AG10803 (cell line): ENCODE data around the gene SLC37A4.
A peak's percentile ranks its signal among the peaks of the same experiment; 100 is the strongest.

Experiments
- DNase-seq: peaks from one replicate; pipeline ENCODE4 v3.0.0; 2010; ENCODE audit warnings: low read depth
- H3K4me3 ChIP-seq: 2 replicates; pipeline ENCODE4 v1.5.1; 2011; ENCODE audit warnings: mild to moderate bottlenecking, low read length, control low read depth
- TF ChIP-seq, protein P1 (sequence below): conservative IDR thresholded peaks from 2 replicates; pipeline ENCODE4 v1.5.1; 2011; ENCODE audit warnings: mild to moderate bottlenecking, low read length, control low read depth, inconsistent platforms

SLC37A4 gene

GRCh38 chr11:119030329-119031047 is at the start of gene SLC37A4:
SLC37A4 (minus strand) TSS chr11:119030877.
- H3K4me3 ChIP-seq = peak within 1 kb of the TSS; percentile 88
- TF ChIP-seq, protein P1, sequence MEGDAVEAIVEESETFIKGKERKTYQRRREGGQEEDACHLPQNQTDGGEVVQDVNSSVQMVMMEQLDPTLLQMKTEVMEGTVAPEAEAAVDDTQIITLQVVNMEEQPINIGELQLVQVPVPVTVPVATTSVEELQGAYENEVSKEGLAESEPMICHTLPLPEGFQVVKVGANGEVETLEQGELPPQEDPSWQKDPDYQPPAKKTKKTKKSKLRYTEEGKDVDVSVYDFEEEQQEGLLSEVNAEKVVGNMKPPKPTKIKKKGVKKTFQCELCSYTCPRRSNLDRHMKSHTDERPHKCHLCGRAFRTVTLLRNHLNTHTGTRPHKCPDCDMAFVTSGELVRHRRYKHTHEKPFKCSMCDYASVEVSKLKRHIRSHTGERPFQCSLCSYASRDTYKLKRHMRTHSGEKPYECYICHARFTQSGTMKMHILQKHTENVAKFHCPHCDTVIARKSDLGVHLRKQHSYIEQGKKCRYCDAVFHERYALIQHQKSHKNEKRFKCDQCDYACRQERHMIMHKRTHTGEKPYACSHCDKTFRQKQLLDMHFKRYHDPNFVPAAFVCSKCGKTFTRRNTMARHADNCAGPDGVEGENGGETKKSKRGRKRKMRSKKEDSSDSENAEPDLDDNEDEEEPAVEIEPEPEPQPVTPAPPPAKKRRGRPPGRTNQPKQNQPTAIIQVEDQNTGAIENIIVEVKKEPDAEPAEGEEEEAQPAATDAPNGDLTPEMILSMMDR = no peak
- DNase-seq = peak; percentile 98

GRCh38 chr11:119078675-119079420 is 48.2 kb upstream of the SLC37A4 start:
- DNase-seq = no peak
- TF ChIP-seq, protein P1 = no peak
- H3K4me3 ChIP-seq = no peak overlapping the region

DNA sequence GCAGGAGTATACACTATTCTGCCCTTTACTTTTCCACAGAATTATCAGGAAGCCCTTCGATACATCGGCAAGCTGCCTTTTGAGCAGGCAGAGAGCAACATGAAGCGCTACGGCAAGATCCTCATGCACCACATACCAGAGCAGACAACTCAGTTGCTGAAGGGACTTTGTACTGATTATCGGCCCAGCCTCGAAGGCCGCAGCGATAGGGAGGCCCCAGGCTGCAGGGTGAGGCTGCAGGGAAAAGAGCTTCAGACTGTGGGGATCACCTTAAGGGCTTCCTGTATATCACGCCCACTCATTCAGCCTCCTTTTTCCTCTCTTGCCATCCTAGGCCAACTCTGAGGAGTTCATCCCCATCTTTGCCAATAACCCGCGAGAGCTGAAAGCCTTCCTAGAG is 47.2 kb upstream of the SLC37A4 start:
- H3K4me3 ChIP-seq = no peak overlapping the region
- TF ChIP-seq, protein P1 = no peak
- no peak for DNase-seq

DNA sequence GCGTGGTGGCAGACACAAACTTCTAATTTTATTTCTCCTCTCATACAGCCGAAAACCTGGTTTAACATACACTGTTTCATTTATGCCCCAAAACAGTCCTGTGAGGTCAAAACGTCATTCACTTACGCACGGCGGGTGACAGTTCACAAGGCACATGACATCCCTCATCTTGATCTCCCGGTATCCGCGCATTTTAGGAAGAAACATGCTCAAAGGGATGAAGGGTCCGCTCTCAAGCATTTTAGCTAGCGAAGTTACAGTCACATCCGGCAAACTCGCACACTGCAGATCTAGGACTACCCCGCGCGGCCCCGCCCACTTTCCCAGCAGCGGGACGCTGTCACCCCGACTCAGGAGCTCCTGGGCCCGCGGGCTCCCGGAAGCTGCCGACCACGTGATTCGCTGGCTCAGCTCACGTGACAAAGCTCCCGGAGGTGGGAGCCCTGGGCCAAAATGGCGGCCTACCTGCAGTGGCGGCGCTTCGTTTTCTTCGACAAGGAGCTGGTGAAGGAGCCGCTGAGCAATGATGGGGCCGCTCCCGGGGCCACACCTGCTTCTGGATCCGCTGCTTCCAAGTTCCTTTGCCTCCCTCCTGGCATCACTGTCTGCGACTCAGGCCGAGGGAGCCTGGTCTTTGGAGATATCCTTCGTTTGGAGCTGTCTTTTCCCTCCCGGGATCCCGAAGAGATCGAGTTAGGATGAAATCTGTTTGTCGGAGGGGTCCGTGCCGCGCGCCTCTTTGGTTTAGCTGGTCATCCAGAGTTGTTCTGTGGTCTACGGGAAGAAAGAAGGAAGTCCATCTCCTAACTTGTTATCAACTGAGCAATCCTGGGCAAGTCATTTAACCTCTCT is 36.9 kb upstream of the SLC37A4 start, which contains the start of gene VPS11:
Gene VPS11 (plus strand): TSS at position 448 of the 852 bp plus-strand sequence. CDS start 6 bp downstream, at position 454.
- peak; percentile 94 for DNase-seq
- peak within 1 kb of the TSS; percentile 79 for H3K4me3 ChIP-seq
- TF ChIP-seq, protein P1 = no peak

DNA sequence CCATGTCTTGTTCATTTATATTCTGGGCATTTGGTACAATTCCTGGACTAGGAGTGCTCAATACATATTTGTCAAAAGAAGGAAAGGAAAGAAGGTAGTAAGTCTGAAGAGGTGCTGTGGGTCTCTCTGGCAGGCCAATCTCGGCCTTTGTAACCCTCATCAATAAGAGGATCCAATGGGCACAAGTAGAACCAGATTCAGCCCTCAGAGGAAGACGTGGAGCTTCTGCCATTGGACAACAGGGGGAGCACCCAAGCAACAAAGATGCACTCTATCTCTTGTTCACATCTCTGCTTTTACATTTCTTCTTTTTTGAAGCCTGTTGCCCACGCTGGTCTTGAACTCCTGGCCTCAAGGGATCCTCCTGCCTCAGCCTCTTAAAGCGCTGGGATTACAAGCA is 34.7 kb upstream of the SLC37A4 start:
- TF ChIP-seq, protein P1 = peak; percentile 62
- H3K4me3 ChIP-seq = no peak overlapping the region
- DNase-seq = peak; percentile 46

GRCh38 chr11:119062779-119063178 is 32.1 kb upstream of the SLC37A4 start:
- TF ChIP-seq, protein P1 = no peak
- DNase-seq = peak; percentile 57

More at GRCh38 chr11:119062779-119063178, 32.1 kb upstream of the SLC37A4 start:
- H3K4me3 ChIP-seq = no peak overlapping the region
